HepG2 (cell line): Measurements from ENCODE around the gene GART. TPM values are rescaled to one million over a fixed set of nuclear protein-coding genes. Genes with fewer than 3 reads are reported as not detected.
A peak's percentile ranks its signal among the peaks of the same experiment; 100 is the strongest.

Experiments used
- AGO2 ChIP-seq: fragments of 200-400 bp; formaldehyde crosslinking; optimal IDR thresholded peaks from 2 replicates; pipeline ENCODE3; 2017; ENCODE audit warnings: mild to moderate bottlenecking, low read depth, low read length, moderate library complexity
- ATF6 ChIP-seq: sonication (generic); formaldehyde crosslinking; conservative IDR thresholded peaks from 2 replicates; pipeline ENCODE4 v1.4.0; 2020; ENCODE audit warnings: missing genetic modification reagents
- ETV6 ChIP-seq: sonication (generic); formaldehyde crosslinking; conservative IDR thresholded peaks from 2 replicates; pipeline ENCODE4 v1.4.0; 2020; ENCODE audit warnings: missing genetic modification reagents
- FOSL2 ChIP-seq: sonication (generic); formaldehyde crosslinking; IDR thresholded peaks from 2 replicates; pipeline ENCODE4 v1.4.0; 2020; ENCODE audit warnings: missing genetic modification reagents
- MTERF4 ChIP-seq: sonication (generic); formaldehyde crosslinking; IDR thresholded peaks from 2 replicates; pipeline ENCODE4 v1.8.0; 2023; ENCODE audit warnings: mild to moderate bottlenecking, missing genetic modification reagents
- PAXIP1 ChIP-seq: sonication (generic); formaldehyde crosslinking; conservative IDR thresholded peaks from 2 replicates; pipeline ENCODE4 v1.4.0; 2020; ENCODE audit warnings: mild to moderate bottlenecking, missing genetic modification reagents, moderate library complexity
- SCMH1 ChIP-seq: sonication (generic); formaldehyde crosslinking; IDR thresholded peaks from 2 replicates; pipeline ENCODE4 v1.9.0; 2021; ENCODE audit warnings: missing genetic modification reagents, mild to moderate bottlenecking, borderline replicate concordance
- SMARCC2 ChIP-seq: fragments of 450-650 bp; IDR thresholded peaks from 2 replicates; pipeline ENCODE4 v1.6.1; 2017; ENCODE audit warnings: antibody characterized with exemption, mild to moderate bottlenecking
- SMARCE1 ChIP-seq: fragments of 450-650 bp; IDR thresholded peaks from 2 replicates; pipeline ENCODE4 v1.6.1; 2017; ENCODE audit warnings: borderline replicate concordance
- SSRP1 ChIP-seq: IDR thresholded peaks from 2 replicates; pipeline ENCODE4 v1.6.1; 2016; ENCODE audit warnings: control low read depth
- ZFX ChIP-seq: sonication (generic); formaldehyde crosslinking; IDR thresholded peaks from 2 replicates; pipeline ENCODE4 v1.4.0; 2020; ENCODE audit warnings: mild to moderate bottlenecking, low read depth, missing genetic modification reagents, moderate library complexity
- ZNF709 ChIP-seq: sonication (generic); formaldehyde crosslinking; IDR thresholded peaks from 2 replicates; pipeline ENCODE4 v1.5.0; 2020; ENCODE audit warnings: mild to moderate bottlenecking, missing genetic modification reagents
- ZSCAN22 ChIP-seq: sonication (generic); formaldehyde crosslinking; IDR thresholded peaks from 2 replicates; pipeline ENCODE4 v1.4.0; 2020; ENCODE audit warnings: mild to moderate bottlenecking, missing genetic modification reagents
- polyA plus RNA-seq, 8 experiments: library from polyadenylated mRNA; depleted of rRNA in 3 of 8; stranded (reverse) in 7 of 8; unstranded in 1 of 8; fragments of >200 nt; fragmentation: Illumina TruSeq in 4 of 8; extraction: Trizol in 4 of 8; gene quantifications; 2 replicates each; pipeline versions ENCODE4 v1.2.1 to v1.2.3, GENCODE V29; 2011 to 2016; ENCODE audit warnings: low read depth in 4 of 8, missing spikeins in 1 of 8, mixed read lengths in 1 of 8; ENCODE audit not compliant: insufficient read depth in 1 of 8
- total RNA-seq, 5 experiments: library from RNA; depleted of rRNA; stranded (reverse); fragments of >200 nt; fragmentation: Illumina TruSeq; extraction: Trizol; gene quantifications; 2 replicates each; pipeline ENCODE4 v1.2.3, GENCODE V29; 2016; ENCODE audit warnings: low read depth in 1 of 5
- TF ChIP-seq, protein P1 (sequence below): sonication (generic); formaldehyde crosslinking; IDR thresholded peaks from 2 replicates; pipeline ENCODE4 v1.8.0; 2022; ENCODE audit warnings: mild to moderate bottlenecking, missing genetic modification reagents, borderline replicate concordance
- TF ChIP-seq, protein P2 (sequence below): sonication (generic); formaldehyde crosslinking; IDR thresholded peaks from 2 replicates; pipeline ENCODE4 v1.5.0; 2020; ENCODE audit warnings: missing genetic modification reagents
- TF ChIP-seq, protein P3 (sequence below), 2 experiments: sonication (generic) in 1 of 2; formaldehyde crosslinking in 1 of 2; IDR thresholded peaks; 2 replicates each; pipeline versions ENCODE4 v1.5.1 to v1.6.1; 2011 to 2020; ENCODE audit warnings: borderline replicate concordance in 1 of 2, low read depth in 1 of 2, low read length in 1 of 2, mild to moderate bottlenecking in 1 of 2, missing genetic modification reagents in 1 of 2, moderate library complexity in 1 of 2

The GART gene
- total and polyA plus RNA-seq, 2 of the 13 experiments (the other 11 are each of a cell fraction or from before 2014, with no cell fraction given), result 17.9 to 109 TPM

DNA sequence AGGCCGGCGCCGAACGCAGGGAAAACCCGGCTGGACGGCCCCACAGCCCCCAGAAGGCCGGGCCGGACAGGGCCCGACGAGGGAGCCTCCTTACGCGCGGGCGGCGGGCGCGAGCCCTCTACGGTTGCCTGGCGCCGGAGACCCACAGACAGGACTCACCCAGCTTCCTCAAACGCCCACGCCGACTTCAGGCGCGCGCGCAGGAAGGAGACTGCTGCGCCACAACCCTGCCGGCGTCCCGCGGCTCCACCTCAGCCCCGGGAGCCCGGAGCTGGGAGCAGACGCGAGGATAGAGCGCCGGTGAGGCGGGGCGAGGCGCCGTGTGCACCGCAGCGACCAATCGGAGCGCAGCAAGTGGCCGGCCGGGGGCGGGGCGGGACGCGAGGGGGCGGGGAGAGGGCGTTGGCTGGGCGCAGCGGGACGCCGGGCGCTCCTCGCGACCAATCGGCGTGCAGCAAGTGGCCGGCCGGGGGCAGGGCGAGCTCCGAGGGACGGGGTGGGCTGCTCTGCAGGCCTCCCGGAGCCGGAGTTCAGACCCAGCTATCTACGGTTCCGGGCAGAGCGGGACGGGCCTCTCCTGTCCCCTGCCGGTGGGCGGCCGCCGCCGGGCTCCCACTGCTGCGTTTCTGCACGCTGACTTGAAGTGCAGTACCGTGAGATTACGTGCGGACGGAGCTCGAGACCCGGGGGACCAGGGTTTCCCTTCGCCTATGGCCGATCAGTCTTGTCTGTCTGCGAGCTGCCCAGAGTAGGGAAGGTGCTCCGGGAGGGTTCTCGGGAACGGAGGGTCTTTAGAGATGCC, 62.0 kb downstream of the GART start, which contains the start of gene TMEM50B (continued):
- TF ChIP-seq ATF6 (CRISPR knock-in tag) (no peak), ZFX (CRISPR knock-in tag) (peak; percentile 91), MTERF4 (CRISPR knock-in tag) (no peak), SMARCE1 (no peak), SMARCC2 (no peak), SCMH1 (CRISPR knock-in tag) (no peak), ZNF709 (0 out of 2 replicates have a peak, but pooled peaks have one; percentile 3), ZSCAN22 (CRISPR knock-in tag) (no peak), AGO2 (peak; percentile 54), ETV6 (CRISPR knock-in tag) (0 out of 2 replicates have a peak, but pooled peaks have one; percentile 33), PAXIP1 (CRISPR knock-in tag) (no peak; the same call in 1 of the 2 replicates), FOSL2 (peak; percentile 31; the same call in 1 of the 2 replicates), SSRP1 (CRISPR knock-in tag) (no peak)
- TF ChIP-seq, protein P1, sequence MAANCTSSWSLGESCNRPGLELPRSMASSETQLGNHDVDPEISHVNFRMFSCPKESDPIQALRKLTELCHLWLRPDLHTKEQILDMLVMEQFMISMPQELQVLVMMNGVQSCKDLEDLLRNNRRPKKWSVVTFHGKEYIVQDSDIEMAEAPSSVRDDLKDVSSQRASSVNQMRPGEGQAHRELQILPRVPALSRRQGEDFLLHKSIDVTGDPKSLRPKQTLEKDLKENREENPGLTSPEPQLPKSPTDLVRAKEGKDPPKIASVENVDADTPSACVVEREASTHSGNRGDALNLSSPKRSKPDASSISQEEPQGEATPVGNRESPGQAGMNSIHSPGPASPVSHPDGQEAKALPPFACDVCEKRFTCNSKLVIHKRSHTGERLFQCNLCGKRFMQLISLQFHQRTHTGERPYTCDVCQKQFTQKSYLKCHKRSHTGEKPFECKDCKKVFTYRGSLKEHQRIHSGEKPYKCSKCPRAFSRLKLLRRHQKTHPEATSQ (CRISPR knock-in tag), result no peak; the same call in 1 of the 2 replicates
- TF ChIP-seq, protein P2, sequence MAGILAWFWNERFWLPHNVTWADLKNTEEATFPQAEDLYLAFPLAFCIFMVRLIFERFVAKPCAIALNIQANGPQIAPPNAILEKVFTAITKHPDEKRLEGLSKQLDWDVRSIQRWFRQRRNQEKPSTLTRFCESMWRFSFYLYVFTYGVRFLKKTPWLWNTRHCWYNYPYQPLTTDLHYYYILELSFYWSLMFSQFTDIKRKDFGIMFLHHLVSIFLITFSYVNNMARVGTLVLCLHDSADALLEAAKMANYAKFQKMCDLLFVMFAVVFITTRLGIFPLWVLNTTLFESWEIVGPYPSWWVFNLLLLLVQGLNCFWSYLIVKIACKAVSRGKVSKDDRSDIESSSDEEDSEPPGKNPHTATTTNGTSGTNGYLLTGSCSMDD (CRISPR knock-in tag), result no peak
- TF ChIP-seq, protein P3, sequence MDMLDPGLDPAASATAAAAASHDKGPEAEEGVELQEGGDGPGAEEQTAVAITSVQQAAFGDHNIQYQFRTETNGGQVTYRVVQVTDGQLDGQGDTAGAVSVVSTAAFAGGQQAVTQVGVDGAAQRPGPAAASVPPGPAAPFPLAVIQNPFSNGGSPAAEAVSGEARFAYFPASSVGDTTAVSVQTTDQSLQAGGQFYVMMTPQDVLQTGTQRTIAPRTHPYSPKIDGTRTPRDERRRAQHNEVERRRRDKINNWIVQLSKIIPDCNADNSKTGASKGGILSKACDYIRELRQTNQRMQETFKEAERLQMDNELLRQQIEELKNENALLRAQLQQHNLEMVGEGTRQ (IDR thresholded peaks at IDR 0.05; ENCODE audit: low read depth, low read length), result no peak
- TF ChIP-seq, protein P3 (CRISPR knock-in tag; IDR thresholded peaks at IDR 0.05; ENCODE audit: borderline replicate concordance), result no peak
